ENCODE data around the gene DOCK11.

DNA sequence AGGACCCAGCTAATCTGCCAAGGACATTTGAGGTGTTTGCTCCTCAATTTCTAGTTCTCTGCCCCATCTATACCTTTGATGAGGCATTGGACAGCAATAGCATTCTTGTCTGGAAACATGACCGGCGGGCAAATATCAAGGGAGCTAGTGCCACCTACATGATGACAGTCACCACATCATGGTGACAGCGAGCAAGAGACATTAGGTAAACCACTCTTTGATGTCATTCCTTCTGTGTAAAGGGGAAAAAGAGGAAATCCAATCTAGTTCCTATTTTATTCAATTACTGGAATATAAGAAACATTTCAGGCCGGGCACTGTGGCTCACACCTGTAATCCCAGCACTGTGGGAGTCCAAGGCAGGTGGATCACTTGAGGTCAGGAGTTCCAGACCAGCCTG is 211.1 kb downstream of the DOCK11 start:
- TF ChIP-seq EZH2phosphoT487 (IDR thresholded peaks at IDR 0.05; ENCODE audit: insufficient read depth, low read depth) (no peak), EZH2 (IDR thresholded peaks at IDR 0.05; ENCODE audit: insufficient read depth, poor library complexity, severe bottlenecking) (no peak)
